K562 (cell line): ENCODE measurements around the gene PACS1. TPM values are rescaled to one million over a fixed set of nuclear protein-coding genes. Genes with fewer than 3 reads are reported as not detected.
A peak's percentile ranks its signal among the peaks of the same experiment; 100 is the strongest.

Source experiments
- ATAC-seq: fragments of 200-7000 bp; cut with Tn5 transposase; 3 replicates; pipeline ENCODE4 v1.9.1; 2020; ENCODE audit warnings: moderate library complexity
- BruUV-seq: library from RNA; stranded (reverse); fragments of 400-500 nt; replicated peaks from 2 replicates; lab custom pipeline; 2021; lab: Mats Ljungman, UMichigan
- CTCF ChIA-PET: fragments of 300-600 bp; formaldehyde crosslinking; extraction: SDS; loops from one replicate; lab custom pipeline; 2021; ENCODE audit warnings: low intra/inter-chr PET ratio; lab: Yijun Ruan, JAX
- POLR2A ChIA-PET: fragments of 300-600, 350-650 bp; sonication (Branson Sonifier 250); formaldehyde crosslinking; extraction: SDS; loops from one replicate; lab custom pipeline; 2021; ENCODE audit warnings: antibody characterized with exemption, inconsistent platforms; lab: Yijun Ruan, JAX
- DNase-seq, 4 experiments: peaks; one replicate each; pipeline versions ENCODE4 v3.0.0 to v3.0.0-alpha.2; 2011 to 2018; ENCODE audit warnings: low spot score in 3 of 4, mixed read lengths in 3 of 4; ENCODE audit errors: extremely low read depth in 1 of 4
- FAIRE-seq: peaks from 2 replicates; lab custom pipeline; 2011; peaks lifted over from hg19 to GRCh38; lab: Jason Lieb, UNC
- H2AFZ ChIP-seq: 2 replicates; pipeline ENCODE4 v1.6.0; 2011; ENCODE audit warnings: low read depth, low read length, control low read depth, inconsistent platforms
- H3K27ac ChIP-seq: fragments of 200-600 bp; 3 replicates; pipeline ENCODE4 v1.8.0; 2011; ENCODE audit warnings: low read depth, mild to moderate bottlenecking, control low read depth, inconsistent platforms, low read length, moderate library complexity, mixed read lengths; ENCODE audit errors: extremely low read depth
- H3K27me3 ChIP-seq, 2 experiments: fragments of 300-600 bp in 1 of 2; 2 replicates in 1 of 2; 3 replicates in 1 of 2; pipeline versions ENCODE4 v1.6.0 to v1.8.0; 2011; ENCODE audit warnings: inconsistent platforms in 2 of 2, low read length in 2 of 2, mild to moderate bottlenecking in 1 of 2, mixed read lengths in 1 of 2, moderate library complexity in 1 of 2; ENCODE audit not compliant: control insufficient read depth in 2 of 2, insufficient read depth in 2 of 2
- H3K36me3 ChIP-seq: fragments of 300-600 bp; 3 replicates; pipeline ENCODE4 v1.8.0; 2011; ENCODE audit warnings: mild to moderate bottlenecking, low read length, inconsistent platforms; ENCODE audit not compliant: control insufficient read depth, insufficient read depth
- H3K4me1 ChIP-seq, 2 experiments: fragments of 200-600 bp in 1 of 2; replicated peaks in 1 of 2; 2 replicates in 1 of 2; 3 replicates in 1 of 2; pipeline versions ENCODE4 v1.5.1 to v1.8.0; 2011; ENCODE audit warnings: inconsistent platforms in 2 of 2, low read length in 2 of 2, mild to moderate bottlenecking in 1 of 2, mixed read lengths in 1 of 2, moderate library complexity in 1 of 2; ENCODE audit not compliant: control insufficient read depth in 2 of 2, insufficient read depth in 2 of 2
- H3K4me2 ChIP-seq: 2 replicates; pipeline ENCODE4 v1.6.1; 2011; ENCODE audit warnings: low read length, control low read depth, inconsistent platforms, mixed read lengths; ENCODE audit not compliant: insufficient read depth
- H3K4me3 ChIP-seq: fragments of 200-600 bp; sonication (generic), shearing (Covaris generic); 2 replicates; pipeline ENCODE4 v1.5.1; 2016; ENCODE audit warnings: control low read depth, inconsistent platforms
- H3K79me2 ChIP-seq: fragments of 200-600 bp; 3 replicates; pipeline ENCODE4 v1.8.0; 2011; ENCODE audit warnings: low read length, inconsistent platforms; ENCODE audit not compliant: control insufficient read depth, insufficient read depth
- H3K9ac ChIP-seq, 2 experiments: 2 replicates each; pipeline versions ENCODE4 v1.6.0 to v1.6.1; 2011; ENCODE audit warnings: low read depth in 2 of 2, low read length in 2 of 2, control low read depth in 1 of 2, inconsistent platforms in 1 of 2, mild to moderate bottlenecking in 1 of 2, mixed read lengths in 1 of 2; ENCODE audit not compliant: insufficient read depth in 1 of 2
- H3K9me1 ChIP-seq: one replicate; pipeline ENCODE4 v1.6.0; 2011; ENCODE audit warnings: inconsistent platforms, mild to moderate bottlenecking, low read length, moderate library complexity; ENCODE audit not compliant: control insufficient read depth, insufficient read depth
- H3K9me3 ChIP-seq: replicated peaks from 2 replicates; pipeline ENCODE4 v1.5.1; 2011; ENCODE audit warnings: low read depth, low read length, inconsistent platforms; ENCODE audit not compliant: control insufficient read depth, insufficient read depth
- H4K20me1 ChIP-seq: replicated peaks from 2 replicates; pipeline ENCODE4 v1.6.1; 2011; ENCODE audit warnings: low read length, inconsistent platforms, mixed read lengths; ENCODE audit not compliant: control insufficient read depth, insufficient read depth
- ARID1B ChIP-seq: fragments of 450-650 bp; IDR thresholded peaks from 2 replicates; pipeline ENCODE4 v1.6.1; 2016; ENCODE audit warnings: antibody characterized with exemption, mild to moderate bottlenecking, inconsistent platforms
- CEBPG ChIP-seq, 3 experiments: fragments of 200-800 bp in 1 of 3; sonication (Bioruptor generic) in 1 of 3; sonication (generic) in 1 of 3; formaldehyde crosslinking in 1 of 3; IDR thresholded peaks in 2 of 3; conservative IDR thresholded peaks in 1 of 3; 2 replicates each; pipeline versions ENCODE4 v1.6.1 to v1.8.0; 2016 to 2022; ENCODE audit warnings: missing compliant biosample characterization in 2 of 3, missing genetic modification characterization in 2 of 3, mild to moderate bottlenecking in 1 of 3, missing genetic modification reagents in 1 of 3
- DPF2 ChIP-seq: fragments of 450-650 bp; IDR thresholded peaks from 2 replicates; pipeline ENCODE4 v1.6.1; 2016
- FOSL1 ChIP-seq: fragments of 200-800 bp; sonication (Bioruptor generic); conservative IDR thresholded peaks from 2 replicates; pipeline ENCODE4 v1.6.1; 2016; ENCODE audit warnings: missing genetic modification characterization, missing compliant biosample characterization
- POLR3G ChIP-seq: IDR thresholded peaks from 2 replicates; pipeline ENCODE4 v1.6.1; 2011; ENCODE audit not compliant: insufficient read length, insufficient replicate concordance; ENCODE audit errors: extremely low read depth
- RAD51 ChIP-seq: fragments of 450-650 bp; IDR thresholded peaks from 2 replicates; pipeline ENCODE4 v1.7.1; 2016; ENCODE audit warnings: low read depth, mild to moderate bottlenecking, borderline replicate concordance
- RHOXF2B ChIP-seq: fragments of 250-450 bp; sonication (Bioruptor Pico); conservative IDR thresholded peaks from 2 replicates; pipeline ENCODE4 v1.5.1; 2021
- SMC3 ChIP-seq: conservative IDR thresholded peaks from 2 replicates; pipeline ENCODE4 v1.6.1; 2011; ENCODE audit warnings: low read depth, low read length, improper control_type of control experiment; ENCODE audit not compliant: insufficient read depth
- TEAD2 ChIP-seq: fragments of 450-650 bp; IDR thresholded peaks from 2 replicates; pipeline ENCODE4 v1.6.1; 2016; ENCODE audit warnings: missing genetic modification characterization, control low read depth, missing compliant biosample characterization
- ZNF146 ChIP-seq: IDR thresholded peaks from one replicate; pipeline ENCODE4 v1.6.1; 2018; ENCODE audit warnings: missing compliant biosample characterization; ENCODE audit not compliant: unreplicated experiment
- WGBS: fragments of 100-300 bp; shearing (Covaris generic); methylation state at CpG from one replicate; pipeline ENCODE4 v1.1.6; 2016; ENCODE audit warnings: low coverage, mixed read lengths; ENCODE audit not compliant: insufficient coverage; ENCODE audit errors: missing lambda C conversion rate; 5-methylcytosine and 5-hydroxymethylcytosine counted together
- in situ Hi-C: fragments of 300-500 bp; cut with MboI; formaldehyde crosslinking; loops from 4 replicates; pipeline ENCODE4 v1.15.0; 2018; ENCODE audit warnings: inconsistent platforms, mixed read lengths
- intact Hi-C: fragments of 100-400 bp; cut with micrococcal nuclease; formaldehyde crosslinking; loops from 2 replicates; pipeline ENCODE4 v1.14.2; 2022
- polyA plus RNA-seq, 8 experiments: library from polyadenylated mRNA; depleted of rRNA in 4 of 8; stranded (reverse) in 5 of 8; unstranded in 3 of 8; fragments of >200 nt; fragmentation: Nextera tagmentation in 2 of 8; fragmentation: Illumina TruSeq in 1 of 8; extraction: Ambion mirVana in 2 of 8; extraction: Trizol in 1 of 8; gene quantifications; 2 replicates each; pipeline versions ENCODE4 v1.2.1 to v1.2.3, GENCODE V29; 2011 to 2014; ENCODE audit warnings: inconsistent platforms in 1 of 8, missing spikeins in 1 of 8
- total RNA-seq, 7 experiments: library from RNA; depleted of rRNA in 6 of 7; stranded (reverse); fragments of >200 nt in 6 of 7; fragmentation: Illumina TruSeq in 2 of 7; extraction: Trizol in 2 of 7; gene quantifications; 2 replicates each; pipeline versions ENCODE4 v1.2.1 to v1.2.3, GENCODE V29; 2011 to 2021; ENCODE audit warnings: low replicate concordance in 1 of 7
- TF ChIP-seq, protein P1 (sequence below): fragments of 200-400 bp; formaldehyde crosslinking; IDR thresholded peaks from 2 replicates; pipeline ENCODE4 v1.6.1; 2017; ENCODE audit warnings: mild to moderate bottlenecking, low read depth, low read length, moderate library complexity

The PACS1 gene
- total and polyA plus RNA-seq, 9 of the 15 experiments (the other 6 are each of a cell fraction or from before 2014, with no cell fraction given) = 0.34 to 28.1 (median 8.5) TPM

DNA sequence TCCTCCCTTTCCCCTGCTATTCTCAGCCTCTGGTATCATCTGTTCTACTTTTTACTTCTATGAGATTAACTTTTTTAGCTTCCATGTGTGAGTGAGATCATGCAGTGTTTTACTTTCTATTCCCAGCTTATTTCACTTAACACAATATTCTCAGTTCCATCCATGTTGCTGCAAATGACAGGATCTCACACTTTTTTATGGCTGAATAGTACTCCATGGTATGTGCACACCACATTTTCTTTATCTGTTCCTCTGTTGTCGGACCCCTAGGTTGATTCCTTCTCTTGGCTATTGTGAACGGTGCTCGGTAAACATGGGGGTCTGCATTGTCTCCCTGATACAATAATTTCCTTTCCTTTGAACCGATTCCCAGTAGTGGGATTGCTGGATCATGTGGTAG lies 117.4 kb downstream of the PACS1 start:
- DNase-seq = no peak
- ChIA-PET POLR2A (no interaction called here), CTCF (no interaction called here)
- no peak for ATAC-seq
- no peak overlapping the region for H3K4me3 ChIP-seq
- TF ChIP-seq TEAD2 (tag) (no peak), ZNF146 (CRISPR knock-in tag) (peak; percentile 73)
- no peak overlapping the region for H3K4me2 ChIP-seq
- H3K9me1 ChIP-seq = peaks cover 3% of the 10 kb centered on the region
- H4K20me1 ChIP-seq = peaks cover 6% of the 10 kb centered on the region; the same call in 1 of the 2 replicates
- no peaks in the 10 kb centered on the region; the same call in 2 of the 3 replicates for H3K79me2 ChIP-seq
- no peak overlapping the region for H3K9ac ChIP-seq
- no peak overlapping the region for H3K27ac ChIP-seq
- H3K9me3 ChIP-seq = no peaks in the 10 kb centered on the region
- in situ Hi-C loops = no loop called here
- H3K36me3 ChIP-seq = no peaks in the 10 kb centered on the region; the same call in 2 of the 3 replicates
- H2AFZ ChIP-seq = no peak overlapping the region
- intact Hi-C loops = no loop called here
- no TSS peak for BruUV-seq
- WGBS = 78% methylated on average over 4 of the region's 4 CpGs
- peaks cover 7 to 19% of the 10 kb centered on the region in 2 experiments; a peak in 4 of 5 replicates for H3K4me1 ChIP-seq
- FAIRE-seq = no peak
- H3K27me3 ChIP-seq = no peaks in the 10 kb centered on the region; a peak in 1 of 5 replicates

DNA sequence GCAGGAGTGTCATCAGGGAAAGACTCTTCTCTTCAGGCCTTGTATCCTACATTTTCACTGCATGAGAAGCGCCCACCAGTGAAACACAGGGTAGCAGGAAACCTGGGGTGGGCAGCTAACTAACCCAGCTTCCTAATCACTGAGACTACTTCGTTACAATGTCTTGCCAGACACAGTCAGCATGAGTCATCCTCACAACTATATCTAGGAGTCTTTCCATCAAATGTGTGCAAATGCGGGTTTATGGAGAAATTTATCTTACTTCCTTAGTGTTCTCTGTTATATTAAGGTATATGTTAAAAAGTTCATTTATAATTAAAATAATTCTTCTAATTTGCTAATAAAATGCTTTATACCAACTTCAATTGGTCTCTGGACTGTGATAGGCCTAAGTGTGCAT lies 118.5 kb downstream of the PACS1 start:
- no peaks in the 10 kb centered on the region; a peak in 1 of 5 replicates for H3K27me3 ChIP-seq
- H3K9me1 ChIP-seq = peaks cover 3% of the 10 kb centered on the region
- peak; percentile 60; the same call in 2 of the 3 replicates for ATAC-seq
- no peak for FAIRE-seq
- BruUV-seq = no TSS peak
- WGBS = 23% methylated on average over 3 of the region's 3 CpGs
- no peak overlapping the region for H3K27ac ChIP-seq
- H4K20me1 ChIP-seq = peaks cover 7% of the 10 kb centered on the region; the same call in 1 of the 2 replicates
- intact Hi-C loops (no loop called here), in situ Hi-C loops (no loop called here)
- H2AFZ ChIP-seq = no peak overlapping the region
- H3K4me2 ChIP-seq = no peak overlapping the region; the same call in 1 of the 2 replicates
- no peaks in the 10 kb centered on the region for H3K9me3 ChIP-seq
- peaks cover 4% of the 10 kb centered on the region; the same call in 2 of the 3 replicates for H3K36me3 ChIP-seq
- H3K4me1 ChIP-seq = peaks cover 7 to 19% of the 10 kb centered on the region in 2 experiments; a peak in 4 of 5 replicates
- no peak overlapping the region for H3K9ac ChIP-seq
- DNase-seq = peak in 2 of 4 experiments; percentile 29 to 31
- no peak overlapping the region for H3K4me3 ChIP-seq
- ChIA-PET POLR2A (interaction anchor here (0.6 kb wide), 1 partner anchor 31 kb away, joined by 4 read pairs; no protein-coding TSS in a partner anchor), CTCF (no interaction called here)
- H3K79me2 ChIP-seq = no peaks in the 10 kb centered on the region; the same call in 2 of the 3 replicates
- peak; percentile 42; the same call in 1 of the 2 replicates for TF ChIP-seq CEBPG (CRISPR knock-in tag; IDR thresholded peaks at IDR 0.05)
- no peak for TF ChIP-seq CEBPG (tag; conservative IDR thresholded peaks at IDR 0.05 in 1 of 2, IDR thresholded peaks at IDR 0.05 in 1 of 2)
- TF ChIP-seq RHOXF2B (CRISPR knock-in tag) = no peak
- TF ChIP-seq FOSL1 (tag) = peak; percentile 88
- peak; percentile 52; the same call in 1 of the 2 replicates for TF ChIP-seq DPF2
- no peak for TF ChIP-seq POLR3G
- TF ChIP-seq SMC3 = no peak
- TF ChIP-seq RAD51 = no peak
- TF ChIP-seq, protein P1, sequence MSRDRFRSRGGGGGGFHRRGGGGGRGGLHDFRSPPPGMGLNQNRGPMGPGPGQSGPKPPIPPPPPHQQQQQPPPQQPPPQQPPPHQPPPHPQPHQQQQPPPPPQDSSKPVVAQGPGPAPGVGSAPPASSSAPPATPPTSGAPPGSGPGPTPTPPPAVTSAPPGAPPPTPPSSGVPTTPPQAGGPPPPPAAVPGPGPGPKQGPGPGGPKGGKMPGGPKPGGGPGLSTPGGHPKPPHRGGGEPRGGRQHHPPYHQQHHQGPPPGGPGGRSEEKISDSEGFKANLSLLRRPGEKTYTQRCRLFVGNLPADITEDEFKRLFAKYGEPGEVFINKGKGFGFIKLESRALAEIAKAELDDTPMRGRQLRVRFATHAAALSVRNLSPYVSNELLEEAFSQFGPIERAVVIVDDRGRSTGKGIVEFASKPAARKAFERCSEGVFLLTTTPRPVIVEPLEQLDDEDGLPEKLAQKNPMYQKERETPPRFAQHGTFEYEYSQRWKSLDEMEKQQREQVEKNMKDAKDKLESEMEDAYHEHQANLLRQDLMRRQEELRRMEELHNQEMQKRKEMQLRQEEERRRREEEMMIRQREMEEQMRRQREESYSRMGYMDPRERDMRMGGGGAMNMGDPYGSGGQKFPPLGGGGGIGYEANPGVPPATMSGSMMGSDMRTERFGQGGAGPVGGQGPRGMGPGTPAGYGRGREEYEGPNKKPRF = no peak
- peak; percentile 19; the same call in 1 of the 2 replicates for TF ChIP-seq ARID1B
